ENCODE results near the gene GLRB.

DNA sequence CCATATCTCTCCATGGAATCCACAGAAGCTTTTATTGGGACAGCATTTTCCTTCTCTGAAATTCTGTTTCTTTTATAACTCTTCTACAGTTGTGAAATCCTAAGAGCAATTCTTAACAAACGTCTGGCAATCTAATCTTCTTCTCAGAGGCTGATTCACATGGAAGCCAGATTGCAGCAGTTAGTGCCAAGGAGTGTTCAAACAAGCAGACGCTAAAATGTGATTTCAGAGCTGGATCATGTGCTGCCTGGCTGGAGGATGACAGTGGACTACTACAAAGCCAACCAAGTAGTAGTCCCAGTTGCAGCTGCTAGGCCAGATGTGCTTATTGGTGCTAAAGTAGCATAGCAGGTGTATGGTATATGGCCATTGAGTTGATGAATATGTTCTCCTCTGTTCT is 27.7 kb upstream of the GLRB start:
- TF ChIP-seq, protein P1, sequence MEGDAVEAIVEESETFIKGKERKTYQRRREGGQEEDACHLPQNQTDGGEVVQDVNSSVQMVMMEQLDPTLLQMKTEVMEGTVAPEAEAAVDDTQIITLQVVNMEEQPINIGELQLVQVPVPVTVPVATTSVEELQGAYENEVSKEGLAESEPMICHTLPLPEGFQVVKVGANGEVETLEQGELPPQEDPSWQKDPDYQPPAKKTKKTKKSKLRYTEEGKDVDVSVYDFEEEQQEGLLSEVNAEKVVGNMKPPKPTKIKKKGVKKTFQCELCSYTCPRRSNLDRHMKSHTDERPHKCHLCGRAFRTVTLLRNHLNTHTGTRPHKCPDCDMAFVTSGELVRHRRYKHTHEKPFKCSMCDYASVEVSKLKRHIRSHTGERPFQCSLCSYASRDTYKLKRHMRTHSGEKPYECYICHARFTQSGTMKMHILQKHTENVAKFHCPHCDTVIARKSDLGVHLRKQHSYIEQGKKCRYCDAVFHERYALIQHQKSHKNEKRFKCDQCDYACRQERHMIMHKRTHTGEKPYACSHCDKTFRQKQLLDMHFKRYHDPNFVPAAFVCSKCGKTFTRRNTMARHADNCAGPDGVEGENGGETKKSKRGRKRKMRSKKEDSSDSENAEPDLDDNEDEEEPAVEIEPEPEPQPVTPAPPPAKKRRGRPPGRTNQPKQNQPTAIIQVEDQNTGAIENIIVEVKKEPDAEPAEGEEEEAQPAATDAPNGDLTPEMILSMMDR (IDR thresholded peaks at IDR 0.05): no peak
- no peak for TF ChIP-seq EP300 (IDR thresholded peaks at IDR 0.05)

All from gastroesophageal sphincter (tissue), 3 donors.